Hematopoietic multipotent progenitor cell treated with erythropoietin and hydrocortisone succinate and interleukin-3 and kit ligand, for 6 days (in vitro differentiated cells): Measurements from ENCODE around the gene BMPER.

Experiments used
- DNase-seq: peaks from one replicate; pipeline ENCODE4 v3.0.0-alpha.2; 2015

The BMPER gene

DNA sequence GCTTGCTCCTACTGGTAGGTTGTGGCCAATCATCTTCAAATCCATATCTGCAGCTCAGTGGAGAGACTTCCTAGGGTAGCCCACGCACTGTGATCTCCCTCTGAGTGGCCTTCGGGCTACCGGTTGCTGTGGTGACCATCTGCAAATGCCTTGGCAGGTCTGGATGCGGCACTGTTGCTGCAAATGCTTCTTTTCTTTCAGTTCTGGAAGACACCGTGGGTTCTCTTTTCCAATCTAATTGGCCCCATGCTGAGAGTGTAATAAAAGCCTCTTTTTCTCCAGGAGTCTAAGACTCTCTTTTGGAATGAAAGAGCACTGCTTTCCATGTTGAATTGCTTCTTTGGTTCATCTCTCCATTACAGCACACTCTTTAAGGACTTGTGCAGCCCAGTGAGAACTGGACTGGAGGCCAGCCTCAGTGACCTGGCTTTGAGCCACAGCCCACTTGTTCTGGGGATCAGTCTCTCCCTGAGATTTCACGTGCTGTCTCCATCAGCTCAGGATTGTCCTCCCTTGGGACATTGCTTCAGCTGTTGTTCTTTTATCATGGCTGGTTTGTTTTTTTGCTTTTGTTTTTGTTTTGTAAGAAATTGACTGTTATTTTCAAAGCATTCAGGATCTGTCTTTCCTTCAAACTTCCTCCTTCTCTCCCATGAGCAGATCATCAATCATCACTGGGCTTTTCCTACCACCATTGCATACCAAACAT, 286.6 kb downstream of the BMPER start:
- DNase-seq: no peak

GRCh38 chr7:34192906-34193305, 287.6 kb downstream of the BMPER start:
- DNase-seq: no peak

DNA sequence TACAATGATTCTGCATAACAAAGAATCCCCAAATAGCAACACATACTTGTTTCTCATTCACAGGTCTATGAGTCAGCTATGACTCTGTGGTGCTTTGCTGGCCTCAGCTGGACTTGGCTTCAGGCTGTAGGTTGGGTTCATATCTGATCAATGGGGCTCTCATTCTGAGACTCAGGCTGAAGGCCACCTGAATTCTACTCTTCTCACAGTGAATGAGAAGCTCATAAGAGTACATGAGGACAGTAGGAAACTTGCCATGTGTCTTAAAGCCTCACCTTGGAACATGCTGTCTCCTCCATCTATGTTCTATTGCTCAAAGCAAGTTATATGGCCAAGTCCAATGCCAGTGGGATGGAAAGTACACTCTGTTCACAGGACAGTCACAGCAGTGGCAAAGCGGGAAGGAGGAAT, 292.9 kb downstream of the BMPER start:
- no peak for DNase-seq
